IMR-90 (cell line): ENCODE measurements around the gene MAP3K15.

Experiments used
- CEBPB ChIP-seq: IDR thresholded peaks from 2 replicates; pipeline ENCODE4 v1.6.1; 2012; ENCODE audit warnings: low read depth, low read length, improper control_type of control experiment
- CTCF ChIP-seq: conservative IDR thresholded peaks from 2 replicates; pipeline ENCODE4 v1.5.1; 2012; ENCODE audit warnings: mild to moderate bottlenecking, low read depth, low read length, improper control_type of control experiment
- FOS ChIP-seq: fragments of 150-350 bp; IDR thresholded peaks from 2 replicates; pipeline ENCODE4 v1.6.1; 2016; ENCODE audit warnings: low read depth, low read length
- MXI1 ChIP-seq: IDR thresholded peaks from 2 replicates; pipeline ENCODE4 v1.6.1; 2012; ENCODE audit warnings: low read depth, mild to moderate bottlenecking, low read length, moderate library complexity, borderline replicate concordance
- NFE2L2 ChIP-seq: fragments of 150-350 bp; IDR thresholded peaks from 2 replicates; pipeline ENCODE4 v1.6.1; 2016; ENCODE audit warnings: low read depth, mild to moderate bottlenecking, low read length
- POLR2A ChIP-seq: IDR thresholded peaks from 2 replicates; pipeline ENCODE4 v1.6.1; 2012; ENCODE audit warnings: mild to moderate bottlenecking, low read depth, low read length
- RAD21 ChIP-seq: IDR thresholded peaks from 2 replicates; pipeline ENCODE4 v1.6.1; 2012; ENCODE audit warnings: low read length, improper control_type of control experiment
- USF2 ChIP-seq: fragments of 150-350 bp; IDR thresholded peaks from 2 replicates; pipeline ENCODE4 v1.6.1; 2017; ENCODE audit warnings: mild to moderate bottlenecking, antibody characterized with exemption, low read length, low read depth
- TF ChIP-seq, protein P1 (sequence below): fragments of 150-350 bp; IDR thresholded peaks from 2 replicates; pipeline ENCODE4 v1.6.1; 2016; ENCODE audit warnings: low read depth, mild to moderate bottlenecking, low read length, moderate library complexity, borderline replicate concordance

- no peak for TF ChIP-seq POLR2A
- no peak for TF ChIP-seq CTCF
- no peak for TF ChIP-seq NFE2L2
- no peak for TF ChIP-seq RAD21
- no peak for TF ChIP-seq USF2
- no peak for TF ChIP-seq CEBPB
- TF ChIP-seq, protein P1, sequence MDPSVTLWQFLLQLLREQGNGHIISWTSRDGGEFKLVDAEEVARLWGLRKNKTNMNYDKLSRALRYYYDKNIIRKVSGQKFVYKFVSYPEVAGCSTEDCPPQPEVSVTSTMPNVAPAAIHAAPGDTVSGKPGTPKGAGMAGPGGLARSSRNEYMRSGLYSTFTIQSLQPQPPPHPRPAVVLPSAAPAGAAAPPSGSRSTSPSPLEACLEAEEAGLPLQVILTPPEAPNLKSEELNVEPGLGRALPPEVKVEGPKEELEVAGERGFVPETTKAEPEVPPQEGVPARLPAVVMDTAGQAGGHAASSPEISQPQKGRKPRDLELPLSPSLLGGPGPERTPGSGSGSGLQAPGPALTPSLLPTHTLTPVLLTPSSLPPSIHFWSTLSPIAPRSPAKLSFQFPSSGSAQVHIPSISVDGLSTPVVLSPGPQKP, result no peak
- TF ChIP-seq FOS, result no peak
- TF ChIP-seq MXI1, result no peak
Observed at GRCh38 chrX:19563746-19564145, 48.4 kb upstream of the MAP3K15 start.
